Kidney (tissue), 14 donors: ENCODE results near the gene FAP. TPM values are rescaled to one million over a fixed set of nuclear protein-coding genes. Genes with fewer than 3 reads are reported as not detected.

Experiments used
- DNase-seq, 5 donors: peaks; one replicate each; pipeline ENCODE4 v3.0.0-alpha.2; 2013 to 2020
- FAIRE-seq: peaks from 2 replicates; lab custom pipeline; 2012; peaks lifted over from hg19 to GRCh38; lab: Jason Lieb, UNC
- H3K27ac ChIP-seq, 2 donors: one replicate each; pipeline ENCODE4 v1.7.0; 2013; ENCODE audit warnings: low read depth in 2 of 2, low read length in 2 of 2, inconsistent platforms in 1 of 2
- H3K27me3 ChIP-seq: one replicate; pipeline ENCODE4 v1.7.1; 2013; ENCODE audit warnings: low read length, inconsistent platforms; ENCODE audit not compliant: control insufficient read depth, insufficient read depth
- H3K36me3 ChIP-seq, 3 donors: one replicate each; pipeline versions ENCODE4 v1.7.0 to v1.7.1; 2013; ENCODE audit warnings: low read length in 3 of 3, control low read depth in 1 of 3, inconsistent platforms in 1 of 3; ENCODE audit not compliant: insufficient read depth in 3 of 3, control insufficient read depth in 2 of 3
- H3K4me1 ChIP-seq, 3 donors: one replicate each; pipeline versions ENCODE4 v1.7.0 to v1.7.1; 2013; ENCODE audit warnings: low read length in 3 of 3, inconsistent platforms in 1 of 3, low read depth in 1 of 3; ENCODE audit not compliant: control insufficient read depth in 2 of 3, insufficient read depth in 2 of 3
- H3K4me3 ChIP-seq, 3 donors: one replicate each; pipeline versions ENCODE4 v1.7.0 to v1.8.1; 2013; ENCODE audit warnings: low read length in 3 of 3, control low read depth in 1 of 3, inconsistent platforms in 1 of 3
- H3K9ac ChIP-seq, 3 donors: one replicate each; pipeline versions ENCODE4 v1.7.0 to v1.7.1; 2013; ENCODE audit warnings: low read length in 3 of 3, control low read depth in 1 of 3, inconsistent platforms in 1 of 3
- H3K9me3 ChIP-seq, 3 donors: one replicate each; pipeline versions ENCODE4 v1.7.0 to v1.7.1; 2013; ENCODE audit warnings: low read length in 3 of 3, control low read depth in 1 of 3, inconsistent platforms in 1 of 3; ENCODE audit not compliant: control insufficient read depth in 2 of 3, insufficient read depth in 1 of 3
- CTCF ChIP-seq: IDR thresholded peaks from 3 replicates; pipeline ENCODE4 v1.5.1; 2012; ENCODE audit warnings: mild to moderate bottlenecking, moderate library complexity, borderline replicate concordance; ENCODE audit not compliant: insufficient read depth; ENCODE audit errors: extremely low read depth
- intact Hi-C: fragments of 100-400 bp; cut with DNase I; formaldehyde crosslinking; loops from one replicate; pipeline ENCODE4 v1.11.1; 2022
- polyA plus RNA-seq: library from polyadenylated mRNA; stranded (reverse); fragments of 350-450 nt; fragmentation: Illumina TruSeq; extraction: RNeasy Lipid Tissue Mini Kit (QIAGEN cat#74804); gene quantifications from one replicate; pipeline ENCODE4 v1.2.3, GENCODE V29; 2014; ENCODE audit warnings: low read depth, low replicate concordance; ENCODE audit not compliant: insufficient read depth
- total RNA-seq: library from RNA; stranded (reverse); fragmentation: NEBNext Ultra II Directional; extraction: Animal tissue kit (Norgen Biotek cat#: 25700); gene quantifications from one replicate; pipeline ENCODE4 v1.2.1, GENCODE V29; 2021
- donor health status: control.
- donor health status: control.
- donor health status: control.
- donor health status: control.
- donor health status: control.
- donor health status: DM: yes; HTN: yes; CAD: no.
- donor health status: Normal renal cell carcinoma (clear cell type).

Gene FAP
- total and polyA plus RNA-seq, 2 donors from 2014 or later = 0.45 to 3.3 TPM

DNA sequence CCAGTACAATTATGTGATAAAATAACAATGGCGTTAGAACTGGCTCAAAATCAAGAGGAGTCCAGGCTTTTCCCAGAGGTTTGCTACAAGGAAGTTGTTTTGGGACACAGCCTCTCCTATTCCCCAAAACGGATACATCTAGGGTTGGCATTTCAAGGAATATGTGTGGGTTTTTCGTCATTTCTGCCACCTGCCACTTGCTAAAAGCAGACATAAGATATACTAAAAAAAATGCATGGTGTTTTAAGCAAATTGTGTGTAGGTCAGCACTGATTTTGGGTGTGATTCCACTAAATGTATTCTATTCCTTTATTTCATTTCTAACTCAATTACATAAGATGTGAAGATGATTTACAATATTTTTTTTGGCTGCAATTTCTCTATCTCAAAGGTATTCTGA is 54.8 kb downstream of the FAP start:
- no peak overlapping the region for H3K9ac ChIP-seq
- intact Hi-C loops = no loop called here
- H3K27ac ChIP-seq = no peak overlapping the region
- H3K4me3 ChIP-seq = no peak overlapping the region
- DNase-seq = no peak
- H3K9me3 ChIP-seq = no peaks in the 10 kb centered on the region
- TF ChIP-seq CTCF = no peak
- no peaks in the 10 kb centered on the region for H3K27me3 ChIP-seq
- no peaks in the 10 kb centered on the region for H3K36me3 ChIP-seq
- no peak for FAIRE-seq
- peaks cover 0 to 3% (median 0%) of the 10 kb centered on the region in 3 donors for H3K4me1 ChIP-seq

DNA sequence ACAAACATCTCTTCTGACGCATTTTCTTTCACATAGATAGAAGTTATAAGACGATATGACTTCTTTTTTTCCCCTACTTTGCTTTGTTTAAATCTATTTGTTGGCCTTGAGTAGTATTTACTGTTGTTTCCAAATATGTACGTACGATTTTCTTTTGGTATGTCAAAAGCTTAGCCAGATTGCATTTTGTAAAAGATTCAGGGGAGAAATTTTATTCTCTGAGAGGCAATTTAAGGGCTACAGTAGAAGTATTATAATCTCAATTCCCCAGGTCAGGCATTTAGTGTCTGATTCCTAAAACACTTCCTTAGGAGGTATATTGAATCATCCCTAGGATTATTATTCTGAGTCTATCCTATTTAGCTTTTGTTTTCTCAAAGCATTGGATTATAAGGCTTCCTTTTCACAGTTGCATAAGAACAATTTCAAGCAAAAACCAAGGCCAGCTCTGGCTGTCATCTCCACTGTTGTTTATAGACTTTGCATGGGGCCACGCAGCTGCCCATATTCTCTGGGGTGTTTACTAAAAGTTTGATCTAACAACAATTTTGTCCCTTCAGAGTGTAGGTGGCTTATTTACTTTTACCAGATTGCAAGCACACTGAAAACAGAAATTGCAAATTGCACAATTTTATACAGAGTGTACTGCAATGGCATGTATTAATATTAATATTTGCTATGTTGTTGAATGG is 57.6 kb downstream of the FAP start:
- DNase-seq = no peak
- FAIRE-seq = no peak
- intact Hi-C loops = no loop called here
- TF ChIP-seq CTCF = no peak
- no peaks in the 10 kb centered on the region for H3K27me3 ChIP-seq
- no peak overlapping the region for H3K9ac ChIP-seq
- H3K36me3 ChIP-seq = no peaks in the 10 kb centered on the region
- no peaks in the 10 kb centered on the region for H3K9me3 ChIP-seq
- H3K4me3 ChIP-seq = no peak overlapping the region
- peaks cover 0 to 3% (median 0%) of the 10 kb centered on the region in 3 donors for H3K4me1 ChIP-seq
- H3K27ac ChIP-seq = no peak overlapping the region

DNA sequence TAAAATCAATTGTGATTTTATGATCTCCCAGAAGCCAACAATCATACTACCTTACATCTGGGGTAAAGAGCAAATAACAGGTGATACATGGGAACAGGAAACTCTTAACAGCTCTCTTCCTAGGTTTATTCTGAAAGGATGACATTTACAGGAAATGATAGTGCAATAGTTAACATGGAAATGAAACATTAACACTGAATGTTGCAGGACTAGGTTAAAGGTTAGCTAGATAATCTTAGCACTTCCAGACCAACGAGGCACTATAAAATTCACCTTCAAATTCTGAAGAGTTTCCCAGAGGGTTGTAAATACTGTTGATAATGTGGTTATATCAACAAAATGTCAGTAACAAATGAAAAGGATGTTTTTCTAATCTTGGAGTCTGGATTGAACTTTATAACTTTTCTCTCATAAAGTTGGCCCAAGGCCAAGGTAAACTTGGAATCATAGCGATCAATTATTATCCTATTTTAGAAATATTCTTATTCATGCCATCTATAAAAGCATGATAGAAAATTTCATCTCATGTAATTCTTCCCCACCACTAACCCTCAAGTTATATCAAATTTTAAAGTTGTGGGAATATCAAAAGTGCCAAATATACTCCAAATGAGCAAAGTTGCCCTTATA is 58.3 kb downstream of the FAP start:
- Histone ChIP-seq H3K4me1 (peaks cover 0 to 3% (median 0%) of the 10 kb centered on the region in 3 donors), H3K4me3 (no peak overlapping the region), H3K27ac (no peak overlapping the region), H3K36me3 (no peaks in the 10 kb centered on the region), H3K27me3 (no peaks in the 10 kb centered on the region), H3K9me3 (no peaks in the 10 kb centered on the region), H3K9ac (no peak overlapping the region)
- no peak for FAIRE-seq
- no peak for DNase-seq
- TF ChIP-seq CTCF = no peak
- intact Hi-C loops = no loop called here
